ENCODE measurements around the gene PDHX. TPM values are rescaled to one million over a fixed set of nuclear protein-coding genes. Genes with fewer than 3 reads are reported as not detected.

Gene PDHX
- total RNA-seq, 2 experiments from 2014 or later = 17.3 to 17.4 TPM

DNA sequence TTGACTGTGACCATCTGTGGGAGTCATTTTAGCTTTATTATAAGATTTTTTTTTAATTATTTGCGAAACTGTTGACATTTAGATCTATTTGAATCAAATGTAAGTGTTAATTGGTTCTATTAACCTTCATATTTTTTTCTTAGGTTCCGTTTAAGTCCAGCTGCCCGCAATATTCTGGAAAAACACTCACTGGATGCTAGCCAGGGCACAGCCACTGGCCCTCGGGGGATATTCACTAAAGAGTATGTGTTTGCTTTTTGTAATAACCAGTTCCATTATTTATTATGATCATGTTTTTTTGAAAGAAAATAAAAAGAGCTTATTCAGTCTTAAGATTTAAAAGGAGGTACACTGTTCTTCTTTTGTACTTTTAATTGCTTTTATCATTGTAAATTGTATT lies 43.9 kb downstream of the PDHX start:
- H3K27ac ChIP-seq (ENCODE audit: low read depth in 1 of 2, low read length in 2 of 2) = no peak overlapping the region
- Mint-ChIP-seq H3K27me3 (no peaks in the 10 kb centered on the region), H3K9me3 (no peaks in the 10 kb centered on the region), H3K4me3 (no peak overlapping the region), H3K4me1 (ENCODE audit: low read depth) (no peaks in the 10 kb centered on the region), H3K36me3 (ENCODE audit: low read depth) (peaks cover 57% of the 10 kb centered on the region), H3K27ac (no peak overlapping the region)
- H3K9me3 ChIP-seq (ENCODE audit: control insufficient read depth in 1 of 2, insufficient read depth in 1 of 2, low read length in 2 of 2) = no peaks in the 10 kb centered on the region
- no peak for ATAC-seq (ENCODE audit: poor library complexity)
- no peaks in the 10 kb centered on the region for H3K27me3 ChIP-seq (ENCODE audit: control insufficient read depth in 1 of 2, insufficient read depth in 2 of 2, low read length in 2 of 2)
- DNase-seq = no peak
- intact Hi-C loops (cut with DNase I, micrococcal nuclease) = no loop called here
- TF ChIP-seq, protein P1, sequence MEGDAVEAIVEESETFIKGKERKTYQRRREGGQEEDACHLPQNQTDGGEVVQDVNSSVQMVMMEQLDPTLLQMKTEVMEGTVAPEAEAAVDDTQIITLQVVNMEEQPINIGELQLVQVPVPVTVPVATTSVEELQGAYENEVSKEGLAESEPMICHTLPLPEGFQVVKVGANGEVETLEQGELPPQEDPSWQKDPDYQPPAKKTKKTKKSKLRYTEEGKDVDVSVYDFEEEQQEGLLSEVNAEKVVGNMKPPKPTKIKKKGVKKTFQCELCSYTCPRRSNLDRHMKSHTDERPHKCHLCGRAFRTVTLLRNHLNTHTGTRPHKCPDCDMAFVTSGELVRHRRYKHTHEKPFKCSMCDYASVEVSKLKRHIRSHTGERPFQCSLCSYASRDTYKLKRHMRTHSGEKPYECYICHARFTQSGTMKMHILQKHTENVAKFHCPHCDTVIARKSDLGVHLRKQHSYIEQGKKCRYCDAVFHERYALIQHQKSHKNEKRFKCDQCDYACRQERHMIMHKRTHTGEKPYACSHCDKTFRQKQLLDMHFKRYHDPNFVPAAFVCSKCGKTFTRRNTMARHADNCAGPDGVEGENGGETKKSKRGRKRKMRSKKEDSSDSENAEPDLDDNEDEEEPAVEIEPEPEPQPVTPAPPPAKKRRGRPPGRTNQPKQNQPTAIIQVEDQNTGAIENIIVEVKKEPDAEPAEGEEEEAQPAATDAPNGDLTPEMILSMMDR (IDR thresholded peaks at IDR 0.05) = no peak
- CTCF ChIA-PET = no interaction called here
- peaks cover 23% of the 10 kb centered on the region for H3K36me3 ChIP-seq (ENCODE audit: insufficient read depth, low read length)
- H3K4me3 ChIP-seq (ENCODE audit: low read length) = no peak overlapping the region
- no peaks in the 10 kb centered on the region for H3K4me1 ChIP-seq (ENCODE audit: insufficient read depth, low read length)
- POLR2A ChIA-PET = no interaction called here

DNA sequence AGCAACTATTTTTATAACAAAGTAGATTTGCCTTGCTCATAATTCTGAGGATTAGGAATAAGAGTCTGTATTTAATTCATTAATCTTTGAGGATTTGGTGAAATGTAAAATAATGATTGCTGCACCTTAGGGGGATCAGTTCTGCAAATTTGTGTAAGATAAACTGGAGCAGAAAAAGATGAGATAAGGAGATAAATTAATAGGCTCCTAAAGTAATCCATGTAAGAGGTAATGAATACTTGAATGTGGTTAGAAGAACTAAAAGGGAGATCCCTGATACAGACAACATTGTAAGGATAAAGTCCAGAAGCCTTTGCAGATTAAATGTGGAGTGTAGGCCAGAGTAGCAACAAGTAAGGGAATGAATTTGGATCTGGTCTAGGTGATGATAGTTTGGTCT lies 45.6 kb downstream of the PDHX start:
- Histone ChIP-seq H3K27ac (ENCODE audit: low read depth in 1 of 2, low read length in 2 of 2) (no peak overlapping the region), H3K9me3 (ENCODE audit: control insufficient read depth in 1 of 2, insufficient read depth in 1 of 2, low read length in 2 of 2) (no peaks in the 10 kb centered on the region), H3K27me3 (ENCODE audit: control insufficient read depth in 1 of 2, insufficient read depth in 2 of 2, low read length in 2 of 2) (no peaks in the 10 kb centered on the region), H3K4me1 (ENCODE audit: insufficient read depth, low read length) (no peaks in the 10 kb centered on the region), H3K36me3 (ENCODE audit: insufficient read depth, low read length) (peaks cover 27% of the 10 kb centered on the region), H3K4me3 (ENCODE audit: low read length) (no peak overlapping the region)
- TF ChIP-seq, protein P1 (IDR thresholded peaks at IDR 0.05) = no peak
- intact Hi-C loops (cut with DNase I, micrococcal nuclease) = no loop called here
- Mint-ChIP-seq H3K27me3 (no peaks in the 10 kb centered on the region), H3K9me3 (no peaks in the 10 kb centered on the region), H3K27ac (no peak overlapping the region), H3K4me1 (ENCODE audit: low read depth) (no peaks in the 10 kb centered on the region), H3K36me3 (ENCODE audit: low read depth) (peaks cover 68% of the 10 kb centered on the region), H3K4me3 (no peak overlapping the region)
- DNase-seq (no peak), ATAC-seq (ENCODE audit: poor library complexity) (no peak)
- ChIA-PET CTCF (no interaction called here), POLR2A (no interaction called here)

DNA sequence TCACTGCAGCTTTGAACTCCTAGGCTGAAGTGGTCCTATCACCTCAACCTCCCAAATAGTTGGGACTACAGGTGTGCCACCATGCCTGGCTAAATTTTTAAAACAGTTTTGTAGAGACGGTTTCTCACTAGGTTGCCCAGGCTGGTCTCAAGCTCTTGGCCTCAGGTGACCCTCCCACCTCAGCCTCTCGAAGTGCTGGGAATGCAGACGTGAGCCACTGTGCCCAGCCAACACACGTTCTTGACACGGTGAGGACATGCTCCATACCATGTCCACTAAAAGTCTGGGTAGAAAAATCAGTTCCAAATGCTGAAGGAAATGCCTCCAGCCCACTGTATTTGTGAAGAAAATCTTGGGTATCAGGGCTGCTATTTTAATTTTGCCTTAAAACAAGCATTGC lies 46.9 kb downstream of the PDHX start:
- no peaks in the 10 kb centered on the region for H3K9me3 Mint-ChIP-seq
- CTCF ChIA-PET = no interaction called here
- H3K27ac Mint-ChIP-seq = no peak overlapping the region
- ATAC-seq (ENCODE audit: poor library complexity) (no peak), DNase-seq (no peak)
- H3K4me1 ChIP-seq (ENCODE audit: insufficient read depth, low read length) = no peaks in the 10 kb centered on the region
- intact Hi-C loops (cut with DNase I, micrococcal nuclease) = no loop called here
- H3K27me3 ChIP-seq (ENCODE audit: control insufficient read depth in 1 of 2, insufficient read depth in 2 of 2, low read length in 2 of 2) = no peaks in the 10 kb centered on the region
- no peak overlapping the region for H3K27ac ChIP-seq (ENCODE audit: low read depth in 1 of 2, low read length in 2 of 2)
- no peak overlapping the region for H3K4me3 ChIP-seq (ENCODE audit: low read length)
- peaks cover 72% of the 10 kb centered on the region for H3K36me3 Mint-ChIP-seq (ENCODE audit: low read depth)
- H3K36me3 ChIP-seq (ENCODE audit: insufficient read depth, low read length) = peaks cover 21% of the 10 kb centered on the region
- no peaks in the 10 kb centered on the region for H3K27me3 Mint-ChIP-seq
- H3K4me1 Mint-ChIP-seq (ENCODE audit: low read depth) = no peaks in the 10 kb centered on the region
- POLR2A ChIA-PET = no interaction called here
- no peak overlapping the region for H3K4me3 Mint-ChIP-seq
- TF ChIP-seq, protein P1 (IDR thresholded peaks at IDR 0.05) = no peak
- no peaks in the 10 kb centered on the region for H3K9me3 ChIP-seq (ENCODE audit: control insufficient read depth in 1 of 2, insufficient read depth in 1 of 2, low read length in 2 of 2)

Data from CD4-positive, alpha-beta T cell (primary cell).